A673 (cell line): Measurements from ENCODE around the gene NCAPD2.

Experiments
- EZH2 ChIP-seq: fragments of 200-600 bp; sonication (generic); IDR thresholded peaks from 2 replicates; pipeline ENCODE4 v1.6.1; 2017; ENCODE audit warnings: borderline replicate concordance, low read depth, mild to moderate bottlenecking, mixed read lengths, antibody characterized with exemption, low read length; ENCODE audit not compliant: poor library complexity, severe bottlenecking
- TF ChIP-seq, protein P1 (sequence below): fragments of 300-800, 200-600 bp; sonication (generic); conservative IDR thresholded peaks from 2 replicates; pipeline ENCODE4 v1.5.1; 2017; ENCODE audit warnings: low read depth, mild to moderate bottlenecking, antibody characterized with exemption, low read length, moderate library complexity, mixed read lengths

DNA sequence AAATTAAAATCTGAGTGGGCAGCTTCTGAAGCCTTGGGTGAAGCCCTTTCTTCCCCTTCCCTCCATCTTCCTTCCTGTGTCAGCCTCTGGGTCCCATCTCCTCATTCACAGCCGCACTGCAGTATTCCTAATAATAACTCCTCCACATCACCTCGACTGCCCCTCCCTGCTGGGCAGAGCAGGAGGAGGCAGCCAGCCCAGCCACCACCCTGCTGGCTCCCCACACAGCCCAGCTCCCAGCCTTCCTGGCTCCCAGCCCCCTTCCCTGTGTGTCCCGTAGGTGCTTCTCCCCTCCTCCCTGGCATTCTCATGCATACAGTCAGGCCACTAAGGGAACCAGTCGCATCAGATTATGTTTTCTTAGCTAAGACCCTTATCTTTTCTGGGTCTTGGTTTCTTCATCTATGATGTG lies 58.2 kb downstream of the NCAPD2 start:
- TF ChIP-seq, protein P1, sequence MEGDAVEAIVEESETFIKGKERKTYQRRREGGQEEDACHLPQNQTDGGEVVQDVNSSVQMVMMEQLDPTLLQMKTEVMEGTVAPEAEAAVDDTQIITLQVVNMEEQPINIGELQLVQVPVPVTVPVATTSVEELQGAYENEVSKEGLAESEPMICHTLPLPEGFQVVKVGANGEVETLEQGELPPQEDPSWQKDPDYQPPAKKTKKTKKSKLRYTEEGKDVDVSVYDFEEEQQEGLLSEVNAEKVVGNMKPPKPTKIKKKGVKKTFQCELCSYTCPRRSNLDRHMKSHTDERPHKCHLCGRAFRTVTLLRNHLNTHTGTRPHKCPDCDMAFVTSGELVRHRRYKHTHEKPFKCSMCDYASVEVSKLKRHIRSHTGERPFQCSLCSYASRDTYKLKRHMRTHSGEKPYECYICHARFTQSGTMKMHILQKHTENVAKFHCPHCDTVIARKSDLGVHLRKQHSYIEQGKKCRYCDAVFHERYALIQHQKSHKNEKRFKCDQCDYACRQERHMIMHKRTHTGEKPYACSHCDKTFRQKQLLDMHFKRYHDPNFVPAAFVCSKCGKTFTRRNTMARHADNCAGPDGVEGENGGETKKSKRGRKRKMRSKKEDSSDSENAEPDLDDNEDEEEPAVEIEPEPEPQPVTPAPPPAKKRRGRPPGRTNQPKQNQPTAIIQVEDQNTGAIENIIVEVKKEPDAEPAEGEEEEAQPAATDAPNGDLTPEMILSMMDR, result no peak
- TF ChIP-seq EZH2, result no peak
